Middle frontal gyrus (tissue), 1 donor: ENCODE measurements around the gene KCNA10.

Experiments used
- DNase-seq: peaks from one replicate; pipeline ENCODE4 v3.0.0-alpha.2; 2015; ENCODE audit warnings: low spot score; ENCODE audit errors: extremely low spot score

KCNA10 gene

DNA sequence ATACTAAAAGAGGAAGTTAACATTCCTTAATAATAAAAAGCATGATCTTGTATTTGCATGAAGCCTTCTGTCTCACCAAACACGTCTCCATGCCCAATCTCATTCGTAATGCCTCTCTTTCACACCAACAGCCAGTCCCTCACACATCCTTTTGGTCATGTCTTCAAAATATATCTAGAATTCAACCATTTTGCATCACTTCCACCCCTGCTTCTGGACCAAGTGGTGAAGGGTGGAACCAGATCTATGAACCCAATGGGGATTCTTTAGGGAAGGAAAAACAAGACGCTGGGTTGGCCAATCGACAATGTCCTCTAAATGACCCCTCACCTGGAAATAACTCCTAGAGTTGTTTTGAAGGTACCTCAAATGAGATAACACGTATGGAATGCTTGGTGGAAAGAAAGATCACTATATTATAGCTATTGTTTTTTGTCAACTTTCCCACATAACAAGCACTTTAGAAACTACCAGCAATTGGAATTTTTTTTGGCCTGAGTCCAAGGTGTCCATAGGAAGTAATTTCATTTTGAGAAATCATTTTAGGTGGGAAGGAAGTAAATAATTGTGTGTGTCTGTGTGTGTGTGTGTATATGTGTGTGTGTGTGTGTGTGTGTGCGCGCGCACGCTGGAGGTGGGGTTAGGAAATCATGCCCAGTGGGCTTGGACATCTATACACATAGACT is at the start of gene KCNA10:
Gene KCNA10 (minus strand): TSS at position 51 of the 686 bp plus-strand sequence. CDS start 388 bp downstream, outside the sequence.
- no peak for DNase-seq

GRCh38 chr1:110566836-110567235 is 47.9 kb upstream of the KCNA10 start:
- no peak for DNase-seq

DNA sequence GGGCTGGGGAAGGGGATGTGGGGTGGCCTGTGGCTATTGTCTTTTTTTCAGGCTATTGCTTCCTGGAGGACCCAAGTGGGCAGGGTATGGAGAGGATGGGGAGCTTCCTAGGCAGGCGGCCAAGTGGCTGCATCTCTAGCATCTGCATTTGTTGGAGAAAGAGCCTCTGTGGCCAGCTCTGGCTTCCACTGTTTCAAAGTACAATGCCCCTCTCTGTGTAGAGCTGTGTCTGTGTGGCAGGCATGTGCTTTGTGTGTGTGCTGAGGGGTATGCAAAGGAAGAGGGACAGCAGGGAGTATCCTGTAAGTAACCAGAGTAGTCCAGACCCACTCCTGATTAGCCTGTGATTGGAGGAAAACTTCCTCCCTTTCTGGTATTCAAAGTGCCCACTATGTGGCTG is 46.6 kb upstream of the KCNA10 start:
- DNase-seq = peak; percentile 76

GRCh38 chr1:110563089-110563488 is 44.1 kb upstream of the KCNA10 start:
- DNase-seq = no peak

- DNase-seq = no peak
These were observed 42.6 kb upstream of the KCNA10 start for GRCh38 chr1:110561596-110561995.

GRCh38 chr1:110559157-110559556 is 40.2 kb upstream of the KCNA10 start:
- DNase-seq = no peak

DNA sequence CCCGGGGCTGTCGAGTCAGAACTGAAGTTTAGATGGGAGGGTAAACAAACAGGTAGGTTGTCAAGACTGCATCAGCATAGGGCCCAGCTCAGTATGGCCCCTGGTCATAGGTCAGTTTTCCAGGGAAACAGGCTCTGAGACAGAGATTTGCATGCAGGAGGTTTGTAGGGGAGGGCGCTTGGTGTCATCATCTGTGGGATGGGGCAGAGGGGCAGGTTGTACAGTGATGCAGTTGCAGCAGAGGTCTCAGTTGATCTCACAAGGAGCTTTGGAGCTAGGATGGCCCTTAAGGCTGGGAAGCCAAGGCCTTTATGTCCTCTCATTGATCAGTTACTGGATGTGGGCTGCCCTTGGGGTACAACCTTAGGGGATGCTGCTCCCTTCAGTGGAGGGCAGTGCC is 38.5 kb upstream of the KCNA10 start:
- no peak for DNase-seq

GRCh38 chr1:110556471-110556807 is 37.5 kb upstream of the KCNA10 start:
- DNase-seq = peak; percentile 78

DNA sequence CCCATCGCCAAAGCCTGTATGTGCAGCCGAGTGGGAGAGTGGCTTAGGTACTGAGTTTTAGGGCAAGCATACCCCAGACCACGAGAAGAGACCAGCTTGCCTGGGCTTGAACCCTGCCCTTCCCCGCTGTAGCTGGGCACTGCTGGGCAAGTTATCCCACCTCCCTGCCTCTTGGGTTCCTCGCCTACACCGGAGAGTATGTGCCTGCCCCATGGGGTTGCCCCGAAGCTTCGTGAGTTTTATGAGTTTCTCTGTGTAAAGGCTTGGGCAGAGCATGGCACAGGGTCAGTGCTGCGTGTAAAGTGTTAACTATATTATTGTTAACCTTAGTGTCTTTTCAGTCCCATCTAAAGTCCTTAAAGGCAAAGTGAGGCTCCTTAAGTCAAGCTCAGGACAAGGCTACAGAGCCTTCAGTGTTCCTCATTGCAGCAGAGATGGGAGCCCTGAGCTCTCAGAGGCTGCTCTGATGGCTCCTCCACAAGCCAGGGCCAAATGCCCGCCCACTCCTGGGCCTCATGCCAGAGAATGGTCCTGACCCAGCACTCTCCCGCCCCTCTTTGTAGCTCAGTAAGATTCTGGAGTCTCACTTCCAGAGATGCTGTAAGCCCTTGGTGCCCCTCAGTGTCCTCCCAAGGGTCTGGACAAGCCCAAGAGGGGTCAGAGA is 37.0 kb upstream of the KCNA10 start:
- no peak for DNase-seq

- DNase-seq = peak; percentile 69
These were observed 36.2 kb upstream of the KCNA10 start for GRCh38 chr1:110554871-110555801.

GRCh38 chr1:110551278-110551809 is 32.4 kb upstream of the KCNA10 start:
- no peak for DNase-seq

DNA sequence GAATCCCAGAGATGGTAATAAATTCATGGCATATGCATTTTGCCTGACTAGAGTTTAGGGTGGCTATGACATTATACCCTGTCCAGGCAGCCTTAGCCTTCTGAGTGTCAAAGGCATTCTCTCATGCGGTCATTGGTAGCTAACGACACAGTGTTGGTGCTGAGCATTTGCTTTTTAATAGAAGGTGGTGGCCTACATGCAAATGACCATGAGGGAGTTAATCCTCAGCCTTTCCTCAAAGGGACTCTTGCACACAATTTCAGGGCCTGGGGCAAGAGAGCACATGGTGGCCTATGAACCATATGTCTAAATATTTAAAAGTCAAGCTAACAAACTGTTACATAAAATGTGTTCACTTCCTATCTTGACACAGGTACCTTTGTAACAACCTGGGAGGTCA is 30.9 kb upstream of the KCNA10 start:
- DNase-seq = no peak

DNA sequence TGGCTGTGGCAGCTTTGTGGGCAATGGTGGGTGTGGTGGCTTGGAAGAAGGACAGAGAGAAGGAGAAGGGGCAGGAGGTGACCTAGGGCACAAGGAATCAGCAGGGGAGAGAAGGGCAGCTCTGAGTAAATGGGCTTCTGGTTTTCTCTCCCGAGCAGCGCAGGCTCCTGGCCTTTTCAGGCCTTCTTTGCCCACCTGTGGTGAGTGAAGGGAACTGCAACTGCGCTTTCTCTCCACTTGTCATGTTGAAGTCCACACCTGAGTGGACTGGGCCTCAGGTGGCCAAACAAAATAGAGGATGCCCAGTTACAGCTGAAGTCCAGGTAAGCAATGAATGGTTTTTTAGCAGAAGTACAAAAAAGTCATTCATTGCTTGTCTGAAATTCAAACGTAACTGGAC is 29.4 kb upstream of the KCNA10 start:
- DNase-seq = no peak

DNA sequence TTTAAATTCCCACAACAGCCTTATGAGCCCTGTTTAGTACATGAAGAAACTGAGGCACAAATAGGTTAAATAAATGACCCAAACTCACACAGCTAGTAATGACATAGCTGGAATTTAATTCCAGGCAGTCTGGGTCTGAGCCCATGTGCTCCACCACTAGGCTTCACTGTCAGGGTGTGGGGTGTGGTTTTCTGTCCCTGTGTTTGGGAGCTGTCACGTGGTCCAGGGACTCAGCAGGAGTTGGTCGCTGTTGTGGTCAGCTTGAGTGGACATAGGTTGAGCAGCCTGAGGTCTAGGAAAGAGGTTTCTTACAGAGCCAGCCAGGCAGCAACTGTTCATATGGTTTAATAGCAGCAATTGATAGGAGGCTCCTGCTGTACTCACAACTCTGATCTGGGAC is 28.0 kb upstream of the KCNA10 start:
- no peak for DNase-seq

DNA sequence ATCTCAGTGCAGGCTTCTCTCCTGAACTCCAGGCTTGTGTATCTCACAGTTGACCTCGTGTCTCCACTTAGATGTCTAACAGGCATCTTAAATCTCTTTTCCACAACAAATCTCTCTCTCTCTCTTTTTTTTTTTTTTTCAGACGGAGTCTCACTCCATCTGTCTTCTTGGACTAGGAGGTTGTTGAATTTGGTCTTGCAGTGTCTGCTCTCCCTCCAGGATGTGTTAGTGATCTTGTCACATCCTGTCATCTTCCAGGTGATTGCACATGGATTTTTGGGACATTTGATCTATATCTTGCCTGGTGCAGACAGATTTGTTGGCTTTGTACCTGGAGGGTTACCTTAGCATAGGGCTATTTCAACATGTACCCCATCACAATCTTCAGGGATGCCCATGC is 26.5 kb upstream of the KCNA10 start:
- DNase-seq = no peak

- no peak for DNase-seq
These were observed 25.8 kb upstream of the KCNA10 start for GRCh38 chr1:110544753-110545152.

- no peak for DNase-seq
These were observed 23.8 kb upstream of the KCNA10 start for GRCh38 chr1:110542725-110543124.

GRCh38 chr1:110541906-110542395 is 23.0 kb upstream of the KCNA10 start:
- DNase-seq = no peak

DNA sequence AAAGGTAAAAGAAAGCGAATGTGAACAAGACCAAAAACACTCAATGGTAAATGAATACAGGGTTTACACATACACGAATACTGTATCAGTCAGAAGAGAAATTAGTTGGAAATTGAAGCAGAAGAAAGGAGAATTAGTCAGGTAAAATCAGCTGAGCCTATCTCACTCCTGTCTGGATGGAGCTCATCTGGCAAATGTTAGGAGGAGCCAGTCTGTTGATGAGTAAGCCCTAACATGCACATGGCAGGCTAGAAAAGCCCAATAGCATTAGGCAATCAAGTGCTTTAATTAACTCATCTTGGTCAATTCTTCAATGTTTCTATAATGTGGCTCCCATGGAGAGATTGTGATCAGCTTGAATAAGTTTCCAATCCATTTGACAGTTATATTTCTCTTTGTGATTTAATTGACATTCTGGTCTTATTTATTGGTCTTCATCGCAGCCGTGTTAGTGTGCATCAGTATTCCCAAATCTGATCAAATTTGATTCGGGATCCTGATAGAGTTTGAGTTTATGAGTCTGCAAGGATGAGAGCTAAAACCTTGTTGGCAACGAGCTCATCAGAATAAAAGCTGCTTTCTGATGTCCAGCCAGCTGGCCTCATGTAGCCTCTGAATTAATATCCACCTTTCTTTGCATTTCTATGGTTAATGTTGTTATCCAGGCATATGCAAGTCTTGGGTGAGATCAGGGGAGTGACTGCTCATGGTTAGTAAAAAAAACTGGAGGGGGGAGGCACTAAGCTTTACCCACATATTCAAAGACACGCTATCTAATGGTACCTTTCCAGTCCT is 22.1 kb upstream of the KCNA10 start:
- no peak for DNase-seq

DNA sequence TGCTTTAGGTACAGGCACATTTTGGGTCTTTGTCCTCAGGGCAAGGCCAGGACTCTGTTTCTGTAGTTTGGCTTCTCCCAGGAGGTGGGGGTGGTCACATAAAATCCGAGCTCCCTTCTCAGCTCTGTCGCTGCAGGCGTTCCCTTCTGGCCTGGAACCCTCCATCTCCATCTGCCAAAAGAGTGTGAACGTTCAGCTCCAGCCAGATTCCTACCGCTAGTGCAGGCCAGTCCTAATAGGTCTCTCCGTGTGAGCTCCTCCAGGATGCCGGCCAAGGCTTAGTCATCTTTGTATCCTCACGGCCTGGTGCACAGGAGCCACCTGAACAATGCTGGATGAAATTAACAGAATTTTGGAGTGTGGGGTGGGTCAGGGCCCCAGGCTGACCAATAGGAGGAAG is 19.9 kb upstream of the KCNA10 start:
- DNase-seq = no peak

DNA sequence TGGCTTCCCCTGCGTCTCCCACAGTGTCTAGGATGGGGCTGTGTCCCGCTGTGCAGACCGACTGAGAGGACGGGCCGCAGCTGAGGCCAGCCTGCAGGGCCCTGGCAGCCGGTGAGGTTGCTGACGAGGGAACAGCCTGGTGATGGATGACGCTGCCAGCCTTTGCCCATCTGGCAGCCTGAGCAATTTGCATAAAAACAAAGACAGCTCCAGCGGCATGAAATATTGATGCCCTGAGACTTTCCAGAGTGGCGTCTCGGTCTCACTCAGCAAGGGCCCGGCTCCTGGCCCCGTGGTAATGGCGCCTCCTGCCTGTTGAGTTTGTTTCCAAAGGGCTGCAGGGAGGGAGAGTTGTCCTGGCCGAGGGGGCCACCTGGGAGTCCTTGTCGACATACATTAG is 19.1 kb upstream of the KCNA10 start:
- peak; percentile 33 for DNase-seq
